ENCODE data around the gene ERCC6L2. TPM values are rescaled to one million over a fixed set of nuclear protein-coding genes. Genes with fewer than 3 reads are reported as not detected.

Gene ERCC6L2
- total and polyA plus RNA-seq, 2 donors (not counting 3 experiments of a cell fraction or from before 2014, with no cell fraction given), result 4.7 to 31.8 TPM

DNA sequence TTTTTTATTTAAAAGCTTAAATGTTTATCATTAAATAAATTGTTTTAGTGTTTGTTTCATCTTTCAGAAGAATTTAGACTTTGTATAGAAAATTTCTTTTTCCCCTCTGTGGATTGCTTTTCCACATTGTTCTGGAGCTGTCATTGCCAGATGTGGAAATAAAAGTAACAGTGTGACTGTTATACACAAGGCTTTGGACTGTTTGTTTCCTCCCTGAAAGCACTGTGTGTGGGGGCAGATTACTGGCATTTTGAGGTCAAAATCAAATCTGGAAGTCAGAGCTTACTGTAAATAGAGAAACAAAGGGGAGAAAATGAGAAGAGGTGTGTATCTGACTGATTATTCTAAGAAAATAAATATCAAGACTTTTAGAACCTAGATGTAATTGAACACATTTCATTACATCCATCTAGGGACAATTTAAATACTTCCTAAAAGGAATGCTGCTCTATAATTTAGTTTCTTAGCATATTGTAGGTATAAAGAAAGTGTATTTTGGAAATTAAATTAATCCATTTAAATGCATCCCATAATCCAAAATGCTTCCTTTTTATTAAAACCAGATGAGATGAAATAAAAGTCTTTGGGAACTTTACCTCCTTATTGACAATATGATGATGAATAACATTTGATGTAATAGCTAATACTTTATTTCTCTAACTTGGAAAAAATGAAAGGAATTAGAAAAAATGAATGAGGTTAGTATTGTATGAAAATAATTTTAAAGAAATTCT is 51.9 kb downstream of the ERCC6L2 start:
- H3K36me3 ChIP-seq (ENCODE audit: control insufficient read depth in 2 of 2, extremely low read depth in 1 of 2, insufficient read depth in 2 of 2, low read length in 2 of 2), result peaks cover 3 to 13% of the 10 kb centered on the region in 2 experiments
- H3K9me1 ChIP-seq (replicated peaks; ENCODE audit: control insufficient read depth, extremely low read depth, insufficient read depth, low read length), result no peaks in the 10 kb centered on the region
- TF ChIP-seq EZH2 (IDR thresholded peaks at IDR 0.05; ENCODE audit: borderline replicate concordance, low read depth, low read length, severe bottlenecking) (no peak), POLR2AphosphoS5 (IDR thresholded peaks at IDR 0.05; ENCODE audit: insufficient read depth, low read depth, low read length) (no peak), JUN (IDR thresholded peaks at IDR 0.05; ENCODE audit: borderline replicate concordance, insufficient read depth, insufficient read length, low read depth) (no peak), FOS (IDR thresholded peaks at IDR 0.05; ENCODE audit: borderline replicate concordance, insufficient read depth, low read length) (no peak), POLR2A (IDR thresholded peaks at IDR 0.05; ENCODE audit: low read depth, low read length) (no peak), MYC (IDR thresholded peaks at IDR 0.05; ENCODE audit: low read depth, low read length) (no peak), GATA2 (IDR thresholded peaks at IDR 0.05; ENCODE audit: insufficient read depth, insufficient read length, low read depth, low read length) (no peak)
- TF ChIP-seq, protein P1, sequence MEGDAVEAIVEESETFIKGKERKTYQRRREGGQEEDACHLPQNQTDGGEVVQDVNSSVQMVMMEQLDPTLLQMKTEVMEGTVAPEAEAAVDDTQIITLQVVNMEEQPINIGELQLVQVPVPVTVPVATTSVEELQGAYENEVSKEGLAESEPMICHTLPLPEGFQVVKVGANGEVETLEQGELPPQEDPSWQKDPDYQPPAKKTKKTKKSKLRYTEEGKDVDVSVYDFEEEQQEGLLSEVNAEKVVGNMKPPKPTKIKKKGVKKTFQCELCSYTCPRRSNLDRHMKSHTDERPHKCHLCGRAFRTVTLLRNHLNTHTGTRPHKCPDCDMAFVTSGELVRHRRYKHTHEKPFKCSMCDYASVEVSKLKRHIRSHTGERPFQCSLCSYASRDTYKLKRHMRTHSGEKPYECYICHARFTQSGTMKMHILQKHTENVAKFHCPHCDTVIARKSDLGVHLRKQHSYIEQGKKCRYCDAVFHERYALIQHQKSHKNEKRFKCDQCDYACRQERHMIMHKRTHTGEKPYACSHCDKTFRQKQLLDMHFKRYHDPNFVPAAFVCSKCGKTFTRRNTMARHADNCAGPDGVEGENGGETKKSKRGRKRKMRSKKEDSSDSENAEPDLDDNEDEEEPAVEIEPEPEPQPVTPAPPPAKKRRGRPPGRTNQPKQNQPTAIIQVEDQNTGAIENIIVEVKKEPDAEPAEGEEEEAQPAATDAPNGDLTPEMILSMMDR (IDR thresholded peaks at IDR 0.05; ENCODE audit: extremely low read depth in 1 of 2, insufficient read depth in 1 of 2, low read depth in 1 of 2, low read length in 2 of 2), result no peak
- TF ChIP-seq, protein P2, sequence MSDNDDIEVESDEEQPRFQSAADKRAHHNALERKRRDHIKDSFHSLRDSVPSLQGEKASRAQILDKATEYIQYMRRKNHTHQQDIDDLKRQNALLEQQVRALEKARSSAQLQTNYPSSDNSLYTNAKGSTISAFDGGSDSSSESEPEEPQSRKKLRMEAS (IDR thresholded peaks at IDR 0.05; ENCODE audit: insufficient read depth, insufficient read length), result no peak
- POLR2A ChIA-PET, result no interaction called here
- CTCF ChIA-PET, result interaction anchor here (0.9 to 2.1 kb wide), 3 partner anchors 8 to 17 kb away, joined by 3 to 10 read pairs (median 8); no protein-coding TSS in a partner anchor
- H3K9ac ChIP-seq (replicated peaks; ENCODE audit: extremely low read depth, insufficient read depth, low read length), result no peak overlapping the region
- no peaks in the 10 kb centered on the region for H3K4me1 ChIP-seq (ENCODE audit: control insufficient read depth, extremely low read depth, insufficient read depth, low read length)
- no peak overlapping the region for H3K27ac ChIP-seq (ENCODE audit: insufficient read depth, low read depth, low read length)
- no peaks in the 10 kb centered on the region for H3K79me2 ChIP-seq (ENCODE audit: control insufficient read depth, insufficient read depth, low read length)
- H2AFZ ChIP-seq (ENCODE audit: low read depth, low read length), result no peak overlapping the region
- DNase-seq (ENCODE audit: low read depth, low spot score) (no peak), FAIRE-seq (no peak)
- H3K4me3 ChIP-seq (replicated peaks in 1 of 3; ENCODE audit: insufficient read depth in 1 of 3, low read depth in 1 of 3, low read length in 3 of 3), result no peak overlapping the region
- intact Hi-C loops (cut with micrococcal nuclease) (no loop called here), dilution Hi-C loops (cut with MboI; ENCODE audit: extremely low pct_ligation_motif_present, low sequenced_read_pairs) (no loop called here)
- BruUV-seq (replicated peaks), result no TSS peak
- H4K20me1 ChIP-seq (replicated peaks; ENCODE audit: control insufficient read depth, extremely low read depth, insufficient read depth, low read length), result no peaks in the 10 kb centered on the region
- H3K27me3 ChIP-seq (ENCODE audit: control insufficient read depth in 2 of 2, insufficient read depth in 2 of 2, low read length in 2 of 2), result no peaks in the 10 kb centered on the region
- H3K4me2 ChIP-seq (ENCODE audit: insufficient read depth, low read length), result no peak overlapping the region
- no peaks in the 10 kb centered on the region for H3K9me3 ChIP-seq (replicated peaks; ENCODE audit: control insufficient read depth, insufficient read depth, low read length)
